Panc1 (cell line): ENCODE measurements around the gene TMEM131. TPM values are rescaled to one million over a fixed set of nuclear protein-coding genes. Genes with fewer than 3 reads are reported as not detected.
"Not testable (repeated sequence)": the region's sequence is repeated elsewhere in the genome, so short reads cannot be mapped to it uniquely, and the experiment has no call there.

Source experiments
- ATAC-seq: fragments of 200-7000 bp; cut with Tn5 transposase; 2 replicates; pipeline ENCODE4 v1.9.1; 2020; ENCODE audit warnings: mild to moderate bottlenecking, moderate library complexity
- BruUV-seq: library from RNA; stranded (reverse); fragments of 400-500 nt; replicated peaks from 2 replicates; lab custom pipeline; 2021; lab: Mats Ljungman, UMichigan
- CTCF ChIA-PET: fragments of 300-600 bp; sonication (Branson Sonifier 250); formaldehyde crosslinking; loops from one replicate; lab custom pipeline; 2022; ENCODE audit warnings: antibody characterized with exemption; lab: Charles Lee
- POLR2A ChIA-PET: fragments of 300-600 bp; sonication (Branson Sonifier 250); formaldehyde crosslinking; loops from one replicate; lab custom pipeline; 2022; ENCODE audit warnings: antibody characterized with exemption; lab: Charles Lee
- DNase-seq: peaks from one replicate; pipeline ENCODE4 v3.0.0-alpha.2; 2010; ENCODE audit warnings: low read depth, low spot score
- H3K27ac ChIP-seq: 2 replicates; pipeline ENCODE4 v1.5.1; 2011; ENCODE audit warnings: mild to moderate bottlenecking, low read length, inconsistent platforms
- H3K27me3 ChIP-seq: fragments of 200-500 bp; sonication (Bioruptor generic); 2 replicates; pipeline ENCODE4 v1.6.0; 2014; ENCODE audit warnings: low read length, inconsistent platforms; ENCODE audit not compliant: control insufficient read depth, insufficient read depth
- H3K36me3 ChIP-seq: fragments of 200-500 bp; sonication (Bioruptor generic); 2 replicates; pipeline ENCODE4 v1.5.1; 2014; ENCODE audit warnings: inconsistent platforms, mild to moderate bottlenecking, low read length, moderate library complexity; ENCODE audit not compliant: control insufficient read depth, insufficient read depth
- H3K4me1 ChIP-seq: 2 replicates; pipeline ENCODE4 v1.5.1; 2011; ENCODE audit warnings: inconsistent platforms, mild to moderate bottlenecking, low read length, moderate library complexity; ENCODE audit not compliant: control insufficient read depth, insufficient read depth
- H3K4me3 ChIP-seq, 2 experiments: 2 replicates each; pipeline ENCODE4 v1.5.1; 2011 to 2012; ENCODE audit warnings: low read depth in 2 of 2, low read length in 2 of 2, mild to moderate bottlenecking in 2 of 2, inconsistent platforms in 1 of 2, moderate library complexity in 1 of 2
- H3K9me3 ChIP-seq: fragments of 200-500 bp; sonication (Bioruptor generic); 2 replicates; pipeline ENCODE4 v1.5.1; 2014; ENCODE audit warnings: low read depth, mild to moderate bottlenecking, inconsistent platforms, low read length, moderate library complexity; ENCODE audit not compliant: control insufficient read depth, insufficient read depth
- POLR2AphosphoS5 ChIP-seq: IDR thresholded peaks from 2 replicates; pipeline ENCODE4 v1.6.1; 2012; ENCODE audit warnings: mild to moderate bottlenecking, low read depth, low read length, moderate library complexity
- SIN3A ChIP-seq: IDR thresholded peaks from 2 replicates; pipeline ENCODE4 v1.6.1; 2012; ENCODE audit warnings: low read depth, mild to moderate bottlenecking, low read length, moderate library complexity, borderline replicate concordance; ENCODE audit not compliant: insufficient read depth
- TCF7L2 ChIP-seq: IDR thresholded peaks from 2 replicates; pipeline ENCODE4 v1.6.1; 2011; ENCODE audit warnings: mild to moderate bottlenecking, low read depth, low read length, inconsistent platforms
- in situ Hi-C: cut with HindIII; loops from 2 replicates; pipeline ENCODE4 v1.10.0; 2016; ENCODE audit warnings: low sequenced_read_pairs, low pct_unique_long_range_greater_than_20kb
- intact Hi-C: fragments of 100-400 bp; cut with micrococcal nuclease; formaldehyde crosslinking; loops from one replicate; pipeline ENCODE4 v1.10.0; 2022; ENCODE audit not compliant: unreplicated experiment
- total RNA-seq: library from RNA; stranded (reverse); gene quantifications from one replicate; pipeline ENCODE4 v1.2.1, GENCODE V29; 2021; ENCODE audit not compliant: unreplicated experiment
- TF ChIP-seq, protein P1 (sequence below): fragments of 450-650 bp; IDR thresholded peaks from 2 replicates; pipeline ENCODE4 v1.5.1; 2017; ENCODE audit warnings: mild to moderate bottlenecking
- TF ChIP-seq, protein P2 (sequence below), 2 experiments: IDR thresholded peaks; 2 replicates each; pipeline ENCODE4 v1.6.1; 2011 to 2012; ENCODE audit warnings: low read depth in 2 of 2, control low read depth in 1 of 2, low read length in 1 of 2, mild to moderate bottlenecking in 1 of 2, moderate library complexity in 1 of 2; ENCODE audit not compliant: insufficient read depth in 1 of 2

TMEM131 gene
- total RNA-seq, 1 experiment from 2014 or later = 43.4 TPM

DNA sequence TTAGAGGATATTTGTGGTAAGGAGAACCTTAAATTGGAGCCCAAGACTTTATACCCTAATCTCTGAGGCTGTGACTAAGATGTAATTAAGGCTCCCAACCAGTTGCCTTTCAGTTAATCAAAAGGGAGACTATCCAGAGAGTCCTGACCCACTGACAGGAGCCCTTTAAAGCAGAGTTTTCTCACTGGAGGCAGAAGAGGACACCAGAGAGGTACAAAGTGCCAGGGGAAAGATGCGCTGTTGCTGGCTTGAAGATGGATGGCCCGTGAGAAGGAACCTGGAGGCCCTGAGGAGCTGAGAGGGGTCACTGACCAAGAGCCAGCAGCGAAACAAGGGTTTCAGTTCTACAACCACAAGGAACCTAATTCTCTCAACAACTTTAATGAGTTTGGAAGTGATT, 137.3 kb downstream of the TMEM131 start:
- Histone ChIP-seq H3K9me3 (no peaks in the 10 kb centered on the region), H3K36me3 (peaks cover 2% of the 10 kb centered on the region; the same call in 1 of the 2 replicates), H3K4me1 (no peaks in the 10 kb centered on the region), H3K4me3 (no peak overlapping the region), H3K27ac (no peak overlapping the region), H3K27me3 (no peaks in the 10 kb centered on the region)
- TF ChIP-seq POLR2AphosphoS5 (no peak), TCF7L2 (no peak), SIN3A (no peak)
- TF ChIP-seq, protein P1, sequence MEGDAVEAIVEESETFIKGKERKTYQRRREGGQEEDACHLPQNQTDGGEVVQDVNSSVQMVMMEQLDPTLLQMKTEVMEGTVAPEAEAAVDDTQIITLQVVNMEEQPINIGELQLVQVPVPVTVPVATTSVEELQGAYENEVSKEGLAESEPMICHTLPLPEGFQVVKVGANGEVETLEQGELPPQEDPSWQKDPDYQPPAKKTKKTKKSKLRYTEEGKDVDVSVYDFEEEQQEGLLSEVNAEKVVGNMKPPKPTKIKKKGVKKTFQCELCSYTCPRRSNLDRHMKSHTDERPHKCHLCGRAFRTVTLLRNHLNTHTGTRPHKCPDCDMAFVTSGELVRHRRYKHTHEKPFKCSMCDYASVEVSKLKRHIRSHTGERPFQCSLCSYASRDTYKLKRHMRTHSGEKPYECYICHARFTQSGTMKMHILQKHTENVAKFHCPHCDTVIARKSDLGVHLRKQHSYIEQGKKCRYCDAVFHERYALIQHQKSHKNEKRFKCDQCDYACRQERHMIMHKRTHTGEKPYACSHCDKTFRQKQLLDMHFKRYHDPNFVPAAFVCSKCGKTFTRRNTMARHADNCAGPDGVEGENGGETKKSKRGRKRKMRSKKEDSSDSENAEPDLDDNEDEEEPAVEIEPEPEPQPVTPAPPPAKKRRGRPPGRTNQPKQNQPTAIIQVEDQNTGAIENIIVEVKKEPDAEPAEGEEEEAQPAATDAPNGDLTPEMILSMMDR = no peak
- TF ChIP-seq, protein P2, sequence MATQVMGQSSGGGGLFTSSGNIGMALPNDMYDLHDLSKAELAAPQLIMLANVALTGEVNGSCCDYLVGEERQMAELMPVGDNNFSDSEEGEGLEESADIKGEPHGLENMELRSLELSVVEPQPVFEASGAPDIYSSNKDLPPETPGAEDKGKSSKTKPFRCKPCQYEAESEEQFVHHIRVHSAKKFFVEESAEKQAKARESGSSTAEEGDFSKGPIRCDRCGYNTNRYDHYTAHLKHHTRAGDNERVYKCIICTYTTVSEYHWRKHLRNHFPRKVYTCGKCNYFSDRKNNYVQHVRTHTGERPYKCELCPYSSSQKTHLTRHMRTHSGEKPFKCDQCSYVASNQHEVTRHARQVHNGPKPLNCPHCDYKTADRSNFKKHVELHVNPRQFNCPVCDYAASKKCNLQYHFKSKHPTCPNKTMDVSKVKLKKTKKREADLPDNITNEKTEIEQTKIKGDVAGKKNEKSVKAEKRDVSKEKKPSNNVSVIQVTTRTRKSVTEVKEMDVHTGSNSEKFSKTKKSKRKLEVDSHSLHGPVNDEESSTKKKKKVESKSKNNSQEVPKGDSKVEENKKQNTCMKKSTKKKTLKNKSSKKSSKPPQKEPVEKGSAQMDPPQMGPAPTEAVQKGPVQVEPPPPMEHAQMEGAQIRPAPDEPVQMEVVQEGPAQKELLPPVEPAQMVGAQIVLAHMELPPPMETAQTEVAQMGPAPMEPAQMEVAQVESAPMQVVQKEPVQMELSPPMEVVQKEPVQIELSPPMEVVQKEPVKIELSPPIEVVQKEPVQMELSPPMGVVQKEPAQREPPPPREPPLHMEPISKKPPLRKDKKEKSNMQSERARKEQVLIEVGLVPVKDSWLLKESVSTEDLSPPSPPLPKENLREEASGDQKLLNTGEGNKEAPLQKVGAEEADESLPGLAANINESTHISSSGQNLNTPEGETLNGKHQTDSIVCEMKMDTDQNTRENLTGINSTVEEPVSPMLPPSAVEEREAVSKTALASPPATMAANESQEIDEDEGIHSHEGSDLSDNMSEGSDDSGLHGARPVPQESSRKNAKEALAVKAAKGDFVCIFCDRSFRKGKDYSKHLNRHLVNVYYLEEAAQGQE (IDR thresholded peaks at IDR 0.05; ENCODE audit: insufficient read depth in 1 of 2, low read depth in 2 of 2, low read length in 1 of 2) = no peak
- ChIA-PET CTCF (no interaction called here), POLR2A (no interaction called here)
- in situ Hi-C loops = no loop called here
- intact Hi-C loops = no loop called here
- DNase-seq (no peak), ATAC-seq (no peak)
- no TSS peak for BruUV-seq

DNA sequence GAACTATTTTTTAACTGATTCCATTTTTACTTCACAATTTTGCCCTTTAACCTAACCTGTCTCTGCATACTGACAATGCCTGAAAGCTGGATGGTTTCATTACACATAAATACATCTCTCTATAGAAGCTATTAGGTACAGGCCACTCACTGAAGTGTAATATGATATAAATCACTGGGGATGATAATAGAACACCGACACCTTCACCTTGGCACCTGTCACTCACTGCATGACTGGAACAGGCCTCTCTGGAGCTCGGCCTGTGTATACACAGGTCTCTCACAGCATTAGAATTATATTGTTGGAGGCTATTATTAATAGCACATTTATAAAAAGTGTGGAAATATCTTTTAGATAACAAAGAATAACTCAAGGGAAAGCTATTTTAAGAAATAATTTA, 138.2 kb downstream of the TMEM131 start:
- POLR2A ChIA-PET = no interaction called here
- TF ChIP-seq, protein P1 = no peak
- TF ChIP-seq POLR2AphosphoS5 (no peak), TCF7L2 (no peak), SIN3A (no peak)
- TF ChIP-seq, protein P2 (IDR thresholded peaks at IDR 0.05; ENCODE audit: insufficient read depth in 1 of 2, low read depth in 2 of 2, low read length in 1 of 2) = no peak
- CTCF ChIA-PET = no interaction called here
- Histone ChIP-seq H3K9me3 (no peaks in the 10 kb centered on the region), H3K4me3 (no peak overlapping the region), H3K4me1 (no peaks in the 10 kb centered on the region), H3K27ac (no peak overlapping the region), H3K27me3 (no peaks in the 10 kb centered on the region), H3K36me3 (peaks cover 2% of the 10 kb centered on the region; the same call in 1 of the 2 replicates)
- BruUV-seq = no TSS peak
- ATAC-seq (no peak), DNase-seq (no peak)
- intact Hi-C loops = no loop called here
- in situ Hi-C loops = no loop called here

DNA sequence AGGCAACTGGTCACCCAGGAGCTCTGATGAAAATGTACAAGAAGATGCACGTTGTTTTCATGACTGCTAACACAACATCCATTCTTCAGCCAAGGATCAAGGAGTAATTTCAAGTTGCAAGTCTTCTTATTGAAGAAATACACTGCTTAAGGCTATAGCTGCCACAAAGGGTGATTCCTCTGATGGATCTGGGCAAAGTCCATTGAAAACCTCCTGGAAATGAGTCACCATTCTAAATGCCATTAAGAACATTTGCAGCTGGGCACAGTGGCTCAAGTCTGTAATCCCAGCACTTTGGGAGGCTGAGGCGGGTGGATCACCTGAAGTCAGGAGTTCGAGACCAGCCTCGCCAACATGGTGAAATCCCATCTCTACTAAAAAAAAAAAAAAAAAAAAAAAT, 142.7 kb downstream of the TMEM131 start:
- H3K4me1 ChIP-seq, POLR2A ChIA-PET, H3K27me3 ChIP-seq, H3K27ac ChIP-seq, DNase-seq, in situ Hi-C loops, H3K36me3 ChIP-seq, intact Hi-C loops, H3K9me3 ChIP-seq, H3K4me3 ChIP-seq, ATAC-seq, BruUV-seq, CTCF ChIA-PET: not testable (repeated sequence)
